HG03196 (cell line): ENCODE data around the gene PLGRKT.
"Not testable (repeated sequence)": the region's sequence is repeated elsewhere in the genome, so short reads cannot be mapped to it uniquely, and the experiment has no call there.

Source experiments
- ATAC-seq: cut with Tn5 transposase; IDR thresholded peaks from one replicate; pipeline ENCODE4 v1.9.1; 2021; ENCODE audit not compliant: unreplicated experiment

PLGRKT gene

GRCh38 chr9:5321601-5322000 is 116.1 kb downstream of the PLGRKT start:
- not testable (repeated sequence) for ATAC-seq

DNA sequence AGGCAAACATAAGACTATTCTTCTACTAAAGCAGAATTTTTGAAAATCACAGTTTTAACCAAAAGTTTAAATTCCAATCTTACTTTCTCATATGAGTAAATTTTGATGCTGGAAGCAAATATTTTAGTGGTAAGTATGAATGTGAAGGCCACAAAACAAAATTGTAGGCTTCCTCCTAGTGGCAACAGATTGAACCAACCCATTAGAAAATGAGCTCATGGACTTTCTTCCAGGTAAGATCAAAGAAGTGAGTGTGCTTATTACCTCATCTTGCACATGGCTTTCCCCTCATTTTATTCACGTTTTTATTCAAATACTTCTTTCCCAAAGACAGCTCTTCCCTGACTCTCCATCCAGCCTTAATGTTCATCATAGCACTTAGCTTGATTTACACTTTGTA is 116.7 kb downstream of the PLGRKT start:
- no peak for ATAC-seq

DNA sequence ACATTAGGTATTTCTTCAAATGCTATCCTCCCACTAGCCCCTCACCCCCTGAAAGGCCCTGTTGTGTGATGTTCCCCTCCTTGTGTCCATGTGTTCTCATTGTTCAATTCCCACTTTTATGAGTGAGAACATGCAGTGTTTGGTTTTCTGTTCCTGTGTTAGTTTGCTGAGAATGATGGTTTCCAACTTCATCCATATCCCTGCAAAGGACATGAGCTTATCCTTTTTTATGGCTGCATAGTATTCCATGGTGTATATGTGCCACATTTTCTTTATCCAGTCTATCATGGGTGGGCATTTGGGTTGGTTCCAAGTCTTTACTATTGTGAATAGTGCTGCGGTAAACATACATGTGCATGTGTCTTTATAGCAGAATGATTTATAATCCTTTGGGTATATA is 121.3 kb downstream of the PLGRKT start:
- ATAC-seq = not testable (repeated sequence)

- no peak for ATAC-seq
Measured at GRCh38 chr9:5315187-5315923, 122.4 kb downstream of the PLGRKT start.

- ATAC-seq = no peak
Measured at GRCh38 chr9:5310851-5311250, 126.9 kb downstream of the PLGRKT start.
